HG03521 (cell line): ENCODE data around the gene IFNA6.
"Not testable (repeated sequence)": the region's sequence is repeated elsewhere in the genome, so short reads cannot be mapped to it uniquely, and the experiment has no call there.

Experiments
- ATAC-seq: cut with Tn5 transposase; IDR thresholded peaks from one replicate; pipeline ENCODE4 v1.9.1; 2021; ENCODE audit warnings: mild to moderate bottlenecking, moderate library complexity; ENCODE audit not compliant: unreplicated experiment

The IFNA6 gene

GRCh38 chr9:21350787-21351186, at the start of gene IFNA6:
Gene IFNA6, minus strand, starts transcription at chr9:21350887. Its CDS starts 0 bp downstream, at chr9:21350887.
- no peak for ATAC-seq

- no peak for ATAC-seq
Measured at GRCh38 chr9:21399956-21400355, 49.3 kb upstream of the IFNA6 start.

DNA sequence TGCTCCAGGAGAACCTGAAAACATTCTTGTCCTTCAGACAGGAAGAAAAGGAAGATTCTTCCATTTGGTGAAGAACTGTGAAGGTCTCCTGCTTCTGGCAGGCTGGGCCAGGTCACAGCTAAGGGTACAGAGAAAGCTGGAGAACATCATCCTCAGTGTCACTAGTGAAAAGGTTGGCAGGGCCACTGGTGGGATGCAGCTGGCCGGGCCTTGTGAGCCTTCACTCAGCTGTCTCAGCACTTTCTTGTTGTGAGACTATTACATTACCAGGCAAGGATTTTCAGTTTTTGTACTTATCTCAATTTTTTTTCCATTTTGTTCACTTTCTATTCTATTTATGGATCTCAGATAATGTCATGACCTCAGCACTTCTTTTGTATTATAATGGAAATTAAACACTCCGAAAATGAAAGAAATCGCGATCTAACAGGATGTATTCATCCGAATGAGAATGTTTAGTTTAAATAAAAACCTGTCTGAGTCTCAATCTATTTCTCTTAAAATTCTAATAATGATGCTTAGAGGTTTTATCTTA, 48.3 kb upstream of the IFNA6 start:
- ATAC-seq: no peak

DNA sequence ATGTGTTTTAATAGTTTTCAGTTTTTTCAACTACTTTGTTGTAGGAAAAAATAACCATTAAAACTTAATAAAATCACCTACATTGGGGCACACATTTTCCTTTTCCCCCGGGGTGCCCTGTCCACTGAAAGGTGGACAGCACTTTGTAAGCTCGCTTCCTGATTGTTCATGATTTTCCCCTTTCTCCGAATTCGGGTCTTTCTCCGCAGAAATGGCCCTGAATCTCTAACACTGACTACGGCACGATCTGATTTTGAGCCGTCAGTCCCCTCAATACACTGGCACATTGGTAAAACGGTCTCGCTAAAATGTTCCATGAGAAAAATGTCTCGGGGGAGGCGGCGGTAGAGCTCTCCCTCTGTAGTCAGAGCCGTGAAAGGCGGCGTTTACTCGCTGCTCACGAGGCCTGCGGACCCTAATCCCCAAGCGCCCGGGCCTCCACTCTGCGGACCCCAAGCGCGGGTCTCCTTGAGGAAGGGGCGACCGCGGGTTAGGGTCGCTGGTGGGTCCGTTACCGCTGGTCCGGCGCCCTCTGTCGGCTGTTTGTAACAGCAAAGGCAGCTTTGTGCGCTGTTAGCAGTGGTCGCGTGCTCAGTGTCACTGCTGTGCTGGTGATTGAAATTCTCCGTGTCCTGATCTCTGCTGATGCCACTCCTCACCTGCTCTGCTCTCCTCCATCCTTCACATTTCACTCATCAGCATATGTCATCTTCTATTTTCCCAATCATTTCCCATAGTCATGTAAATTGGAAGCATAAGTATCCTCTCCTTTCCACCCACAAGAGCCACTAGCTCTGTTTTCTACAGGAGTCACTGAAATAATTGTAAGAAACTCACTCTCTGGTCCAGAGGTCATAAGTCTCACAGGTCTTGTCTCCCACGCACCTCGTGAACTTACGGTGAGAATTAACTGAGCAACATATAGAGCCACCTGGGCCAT, 45.4 kb upstream of the IFNA6 start:
- peak; percentile 60 for ATAC-seq

GRCh38 chr9:21392270-21392669, 41.6 kb upstream of the IFNA6 start:
- ATAC-seq: peak; percentile 95

- no peak for ATAC-seq
Measured at GRCh38 chr9:21385131-21385670, 34.5 kb upstream of the IFNA6 start, which contains the start of gene IFNA2. Gene IFNA2, minus strand, starts transcription at chr9:21385398. Its CDS starts 69 bp downstream, at chr9:21385329.

- ATAC-seq: no peak
Measured at GRCh38 chr9:21383627-21384026, 32.9 kb upstream of the IFNA6 start.

DNA sequence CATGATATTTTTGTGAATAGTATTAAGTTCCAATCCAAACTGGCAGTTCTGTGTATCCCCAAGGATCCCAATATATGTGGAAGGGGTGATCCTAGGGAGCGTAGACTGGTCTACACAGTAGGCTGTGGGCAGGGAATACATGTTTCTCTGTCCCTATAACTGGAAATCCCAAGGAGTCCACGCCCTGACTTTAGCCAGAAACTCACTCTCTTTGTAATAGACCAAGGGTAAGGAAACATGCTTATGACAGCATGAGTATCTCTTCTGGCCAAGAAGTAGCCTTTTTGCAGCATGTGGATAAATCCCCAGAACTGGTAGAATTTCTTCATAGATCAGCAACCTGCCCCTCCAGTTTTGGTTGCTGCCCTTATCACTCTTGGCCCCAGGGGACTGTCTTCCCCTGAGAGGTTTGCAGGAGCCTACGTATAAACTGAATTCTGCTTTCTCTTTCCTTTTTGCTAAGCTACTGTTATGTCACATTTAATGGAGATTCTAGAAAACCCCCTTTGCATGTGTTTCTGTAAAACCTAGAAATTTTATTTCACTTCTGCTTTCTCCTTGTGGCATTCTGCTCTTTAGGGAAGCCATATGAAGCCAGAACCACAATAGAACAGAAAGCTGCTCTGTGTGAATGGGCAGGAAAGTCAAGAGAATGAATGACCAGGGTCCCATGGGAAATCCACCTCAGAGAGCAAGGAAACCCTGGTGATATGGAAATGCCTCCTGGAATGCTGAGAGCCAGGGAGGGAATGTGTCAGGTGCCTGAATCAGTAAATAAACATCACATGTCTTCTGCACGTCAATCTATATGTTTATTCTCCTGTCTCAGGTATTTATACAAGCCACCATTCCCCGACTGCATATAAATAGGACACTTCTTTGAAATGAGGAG, 31.0 kb upstream of the IFNA6 start:
- ATAC-seq: peak; percentile 99

- not testable (repeated sequence) for ATAC-seq
Measured at GRCh38 chr9:21371467-21371866, 20.8 kb upstream of the IFNA6 start.

GRCh38 chr9:21367957-21368356, 17.3 kb upstream of the IFNA6 start, which contains the start of gene IFNA13:
Gene IFNA13, minus strand, starts transcription at chr9:21368057. Its CDS starts 47 bp downstream, at chr9:21368010.
- no peak for ATAC-seq

DNA sequence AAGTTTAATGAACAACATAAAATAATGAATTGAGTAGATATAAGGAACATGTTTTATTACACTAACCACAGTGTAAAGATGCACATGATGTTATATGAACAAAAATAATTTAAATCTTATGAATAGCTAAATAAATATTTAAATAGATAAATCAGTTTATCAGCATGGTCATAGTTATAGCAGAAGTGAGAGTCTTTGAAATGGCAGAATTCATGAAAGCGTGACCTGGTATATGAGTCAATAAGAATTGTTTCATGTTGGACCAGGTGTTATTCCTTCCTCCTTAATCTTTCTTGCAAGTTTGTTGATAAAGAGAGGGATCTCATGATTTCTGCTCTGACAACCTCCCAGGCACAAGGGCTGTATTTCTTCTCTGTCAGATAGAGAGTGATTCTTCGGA, 16.5 kb upstream of the IFNA6 start:
- ATAC-seq: peak; percentile 71

- ATAC-seq: no peak
Measured at GRCh38 chr9:21362287-21362686, 11.6 kb upstream of the IFNA6 start.

DNA sequence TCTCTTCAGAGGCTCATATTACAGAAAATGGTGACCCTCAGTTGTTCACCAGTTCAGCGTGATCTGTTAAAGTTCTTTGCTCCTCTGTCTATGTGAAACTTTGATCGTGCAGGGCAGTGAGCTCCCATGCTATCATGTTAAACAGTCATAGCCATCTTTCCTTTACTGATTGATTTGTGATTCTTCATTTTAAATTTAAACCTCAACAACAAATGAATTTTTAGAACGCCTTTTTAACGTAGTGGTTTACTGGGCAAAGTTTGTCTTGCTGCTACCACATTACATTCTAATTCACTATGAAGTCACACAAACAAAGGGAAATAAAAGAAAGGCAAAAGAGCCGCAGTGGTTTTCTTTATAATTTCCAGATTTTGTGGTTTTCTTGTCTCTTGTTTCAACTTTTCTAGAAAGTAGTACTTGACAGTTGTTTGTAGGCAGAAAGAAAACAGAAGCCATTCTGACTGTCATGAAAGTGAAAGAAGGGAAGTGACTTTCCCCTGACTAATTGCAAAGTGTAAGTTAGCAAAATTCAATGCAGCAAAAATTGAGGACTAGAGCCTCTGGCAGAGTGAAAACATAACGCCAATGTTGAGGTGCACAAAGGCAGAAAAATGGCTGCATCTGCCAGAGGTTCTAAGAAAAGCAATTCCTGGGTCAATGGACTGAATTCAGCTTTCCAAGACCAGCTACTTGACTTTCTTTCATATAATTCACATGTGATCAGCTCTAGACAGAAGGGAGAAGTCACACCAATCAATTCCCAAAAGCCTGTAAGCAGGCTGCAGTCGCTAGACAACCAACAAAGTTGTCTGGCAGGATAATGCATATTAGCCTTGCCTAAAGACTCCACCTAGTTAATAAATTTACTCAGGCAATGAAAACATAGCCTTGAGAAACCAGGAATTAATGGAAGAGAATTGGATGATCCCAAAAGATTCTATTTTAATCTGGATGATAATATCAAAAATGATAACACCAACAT, 7.1 kb upstream of the IFNA6 start:
- ATAC-seq: peak; percentile 84

DNA sequence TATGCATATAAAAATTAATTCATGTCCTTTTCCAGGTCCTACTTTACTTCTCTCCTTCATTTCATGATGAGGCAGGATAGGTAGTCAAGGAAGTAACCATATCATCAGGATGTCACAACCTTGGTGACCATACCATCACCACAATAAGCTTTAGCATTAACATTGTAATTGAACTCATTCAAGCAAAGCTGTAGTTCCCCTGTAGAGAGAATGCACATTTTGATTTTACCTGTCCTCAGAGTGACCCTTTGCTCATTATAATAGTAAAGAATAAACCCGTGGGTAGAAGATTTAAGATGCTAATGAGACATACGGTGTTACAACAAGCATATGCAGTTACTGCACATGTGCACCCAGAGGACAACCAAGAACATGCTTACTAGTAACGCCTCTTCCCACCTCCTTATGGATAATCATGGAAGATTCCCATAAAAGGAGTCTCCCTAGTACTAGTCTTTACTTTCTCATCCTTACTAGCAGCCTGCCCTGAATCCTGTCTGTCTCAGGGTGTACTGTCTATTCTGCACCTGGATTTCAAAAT, 2.2 kb downstream of the IFNA6 start:
- no peak for ATAC-seq

- ATAC-seq: no peak
Measured at GRCh38 chr9:21340735-21341134, 10.0 kb downstream of the IFNA6 start.

DNA sequence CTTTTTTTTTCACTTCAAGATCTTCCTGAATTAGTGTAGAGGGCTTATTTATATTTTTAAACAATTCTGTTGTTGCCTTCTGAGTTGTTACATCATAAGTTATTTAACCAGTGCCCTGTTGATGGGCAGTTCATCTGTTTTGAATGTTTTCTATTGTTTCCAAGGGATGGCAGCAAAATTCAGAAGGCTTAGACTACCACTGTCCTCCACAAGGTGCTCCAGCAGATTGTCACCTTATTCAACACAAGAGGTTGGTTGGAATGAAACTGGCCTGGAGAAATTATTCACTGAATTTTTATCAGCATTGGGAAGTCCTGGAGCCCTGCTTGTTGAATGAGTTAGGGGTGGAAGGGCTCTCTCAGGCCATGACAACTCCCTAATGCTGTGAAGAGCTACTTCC, 14.2 kb downstream of the IFNA6 start:
- no peak for ATAC-seq

DNA sequence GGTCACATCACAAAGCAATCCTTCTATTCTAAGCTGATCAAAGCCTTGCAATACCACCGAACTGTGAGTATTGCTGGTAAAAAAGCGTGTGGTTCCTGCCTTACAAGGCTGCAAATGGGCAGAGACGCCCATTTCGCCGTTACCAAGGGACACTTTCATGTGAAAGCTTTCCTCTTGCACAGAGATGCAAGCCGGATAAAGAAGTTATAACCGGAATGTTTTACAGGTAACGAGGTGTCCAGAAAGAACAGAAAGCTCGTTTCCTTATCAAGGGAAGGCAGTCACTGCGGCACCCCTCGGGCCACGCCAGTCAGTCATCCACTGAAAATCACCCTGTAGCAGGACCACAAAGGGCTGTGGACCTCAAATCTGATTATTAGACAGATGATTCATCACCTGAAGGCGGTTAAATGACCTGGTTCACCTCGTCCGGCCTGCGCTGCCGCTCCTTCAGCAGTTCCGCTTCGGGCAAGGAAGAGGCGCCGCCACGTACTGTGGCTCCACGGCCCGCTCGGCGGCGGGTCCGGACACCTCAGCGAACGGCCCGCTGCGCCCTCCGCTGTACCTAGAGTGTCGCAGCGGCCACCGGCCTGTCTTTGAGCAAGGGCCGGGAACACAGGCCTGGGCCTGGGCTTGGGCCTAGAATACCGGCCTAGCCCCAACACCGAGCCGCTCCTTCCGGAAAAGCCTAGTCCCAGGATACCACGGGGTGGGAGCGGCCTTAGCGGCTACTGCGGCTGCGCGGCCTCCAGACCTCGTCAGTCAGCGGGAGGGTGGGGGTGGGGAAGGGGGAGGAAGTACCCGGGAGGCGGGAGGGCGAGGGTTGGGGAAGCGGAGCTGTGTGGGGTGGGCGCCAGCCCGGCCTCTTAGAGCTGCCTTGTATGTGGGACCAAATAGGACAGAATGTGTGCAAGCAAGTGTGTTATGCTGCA, 15.7 kb downstream of the IFNA6 start, which contains the start of gene KLHL9:
KLHL9 (minus strand) TSS at position 704 of the 932 bp plus-strand sequence; CDS start at position 159, 545 bp downstream.
- ATAC-seq: peak; percentile 90

- no peak for ATAC-seq
Measured at GRCh38 chr9:21333226-21333625, 17.5 kb downstream of the IFNA6 start.
